Liver (tissue), 9 donors: ENCODE data around the gene OPN5. TPM values are rescaled to one million over a fixed set of nuclear protein-coding genes. Genes with fewer than 3 reads are reported as not detected.

Experiments
- DNase-seq: peaks from one replicate; pipeline ENCODE4 v3.0.0-alpha.2; 2017; ENCODE audit warnings: low spot score
- H3K27ac ChIP-seq, 2 donors: one replicate each; pipeline ENCODE4 v1.7.0; 2013; ENCODE audit warnings: inconsistent platforms in 2 of 2, low read length in 2 of 2, control low read depth in 1 of 2, low read depth in 1 of 2, mild to moderate bottlenecking in 1 of 2
- H3K27me3 ChIP-seq, 4 donors: one replicate each; pipeline versions ENCODE4 v1.6.1 to v1.7.0; 2013; ENCODE audit warnings: low read length in 3 of 4, inconsistent platforms in 1 of 4, mild to moderate bottlenecking in 1 of 4, moderate library complexity in 1 of 4; ENCODE audit not compliant: control insufficient read depth in 4 of 4, insufficient read depth in 4 of 4
- H3K36me3 ChIP-seq, 4 donors: one replicate each; pipeline versions ENCODE4 v1.6.1 to v1.7.0; 2013; ENCODE audit warnings: low read length in 3 of 4, mild to moderate bottlenecking in 3 of 4, low read depth in 1 of 4, moderate library complexity in 1 of 4; ENCODE audit not compliant: control insufficient read depth in 4 of 4, insufficient read depth in 3 of 4
- H3K4me1 ChIP-seq, 4 donors: one replicate each; pipeline versions ENCODE4 v1.6.1 to v1.7.0; 2013; ENCODE audit warnings: low read length in 3 of 4, mild to moderate bottlenecking in 3 of 4, moderate library complexity in 1 of 4; ENCODE audit not compliant: control insufficient read depth in 4 of 4, insufficient read depth in 4 of 4
- H3K4me3 ChIP-seq, 3 donors: one replicate each; pipeline versions ENCODE4 v1.6.1 to v1.7.0; 2013; ENCODE audit warnings: low read length in 3 of 3, control low read depth in 1 of 3, low read depth in 1 of 3, mild to moderate bottlenecking in 1 of 3
- H3K9ac ChIP-seq, 2 donors: one replicate each; pipeline ENCODE4 v1.7.0; 2013; ENCODE audit warnings: low read length in 2 of 2, mild to moderate bottlenecking in 2 of 2, moderate library complexity in 2 of 2, control low read depth in 1 of 2, low read depth in 1 of 2
- H3K9me3 ChIP-seq, 4 donors: one replicate each; pipeline versions ENCODE4 v1.6.1 to v1.7.0; 2013; ENCODE audit warnings: low read length in 3 of 4; ENCODE audit not compliant: control insufficient read depth in 4 of 4
- EGR1 ChIP-seq, 2 donors: IDR thresholded peaks; 2 replicates each; pipeline ENCODE4 v1.6.1; 2016 to 2018; ENCODE audit warnings: antibody characterized with exemption in 2 of 2, low read depth in 2 of 2
- FOXA1 ChIP-seq: IDR thresholded peaks from 2 replicates; pipeline ENCODE4 v1.6.1; 2016; ENCODE audit warnings: antibody characterized with exemption
- FOXA2 ChIP-seq: IDR thresholded peaks from 2 replicates; pipeline ENCODE4 v1.6.1; 2016; ENCODE audit warnings: antibody characterized with exemption
- GABPA ChIP-seq, 2 donors: IDR thresholded peaks in 1 of 2; conservative IDR thresholded peaks in 1 of 2; 2 replicates each; pipeline ENCODE4 v1.6.1; 2016; ENCODE audit warnings: antibody characterized with exemption in 2 of 2, mild to moderate bottlenecking in 1 of 2, moderate library complexity in 1 of 2
- HNF4G ChIP-seq: IDR thresholded peaks from 2 replicates; pipeline ENCODE4 v1.6.1; 2016; ENCODE audit warnings: antibody characterized with exemption
- JUND ChIP-seq, 2 donors: IDR thresholded peaks; 2 replicates each; pipeline ENCODE4 v1.6.1; 2016; ENCODE audit warnings: antibody characterized with exemption in 2 of 2
- NR2F2 ChIP-seq: IDR thresholded peaks from 2 replicates; pipeline ENCODE4 v1.6.1; 2016; ENCODE audit warnings: antibody characterized with exemption
- RAD21 ChIP-seq, 2 donors: IDR thresholded peaks; 2 replicates each; pipeline ENCODE4 v1.6.1; 2016; ENCODE audit warnings: antibody characterized with exemption in 2 of 2, mild to moderate bottlenecking in 2 of 2
- RXRA ChIP-seq, 2 donors: IDR thresholded peaks; 2 replicates each; pipeline ENCODE4 v1.6.1; 2017 to 2018; ENCODE audit warnings: antibody characterized with exemption in 2 of 2, mild to moderate bottlenecking in 1 of 2
- SP1 ChIP-seq: IDR thresholded peaks from 2 replicates; pipeline ENCODE4 v1.6.1; 2018; ENCODE audit warnings: antibody characterized with exemption, mild to moderate bottlenecking
- TAF1 ChIP-seq: conservative IDR thresholded peaks from 2 replicates; pipeline ENCODE4 v1.6.1; 2016; ENCODE audit warnings: antibody characterized with exemption, mild to moderate bottlenecking
- YY1 ChIP-seq: IDR thresholded peaks from 2 replicates; pipeline ENCODE4 v1.6.1; 2016; ENCODE audit warnings: antibody characterized with exemption, mild to moderate bottlenecking
- WGBS: extraction: QIAGEN DNeasy Blood & Tissue Kit; methylation state at CpG from one replicate; pipeline ENCODE4 v1.1.7; 2013; 5-methylcytosine and 5-hydroxymethylcytosine counted together
- polyA plus RNA-seq, 2 donors: library from polyadenylated mRNA; stranded (reverse) in 1 of 2; unstranded in 1 of 2; fragments of 200-250 nt in 1 of 2; fragments of >200 nt in 1 of 2; fragmentation: Nextera tagmentation in 1 of 2; extraction: Ambion mirVana in 1 of 2; gene quantifications; one replicate each; pipeline versions ENCODE4 v1.2.1 to v1.2.3, GENCODE V29; 2013 to 2015
- total RNA-seq, 2 donors: library from RNA; depleted of rRNA; stranded (reverse); fragments of >200 nt; gene quantifications; one replicate each; pipeline ENCODE4 v1.2.3, GENCODE V29; 2014
- TF ChIP-seq, protein P1 (sequence below): IDR thresholded peaks from 2 replicates; pipeline ENCODE4 v1.6.1; 2016; ENCODE audit warnings: antibody characterized with exemption
- TF ChIP-seq, protein P2 (sequence below): fragments of 150-350 bp; IDR thresholded peaks from 2 replicates; pipeline ENCODE4 v1.5.1; 2017; ENCODE audit warnings: improper control_type of control experiment, low read depth, low read length; ENCODE audit not compliant: missing input control
- TF ChIP-seq, protein P3 (sequence below): IDR thresholded peaks from 2 replicates; pipeline ENCODE4 v1.6.1; 2016; ENCODE audit warnings: antibody characterized with exemption
- TF ChIP-seq, protein P4 (sequence below): IDR thresholded peaks from 2 replicates; pipeline ENCODE4 v1.6.1; 2016; ENCODE audit warnings: antibody characterized with exemption
- TF ChIP-seq, protein P5 (sequence below): IDR thresholded peaks from 2 replicates; pipeline ENCODE4 v1.6.1; 2016; ENCODE audit warnings: antibody characterized with exemption, mild to moderate bottlenecking
- donor health status: healthy.
- donor health status: healthy.
- donor health status: healthy.
- donor health status: healthy.
- donor health status: healthy.

Gene OPN5
- total and polyA plus RNA-seq, 4 donors, result not detected

DNA sequence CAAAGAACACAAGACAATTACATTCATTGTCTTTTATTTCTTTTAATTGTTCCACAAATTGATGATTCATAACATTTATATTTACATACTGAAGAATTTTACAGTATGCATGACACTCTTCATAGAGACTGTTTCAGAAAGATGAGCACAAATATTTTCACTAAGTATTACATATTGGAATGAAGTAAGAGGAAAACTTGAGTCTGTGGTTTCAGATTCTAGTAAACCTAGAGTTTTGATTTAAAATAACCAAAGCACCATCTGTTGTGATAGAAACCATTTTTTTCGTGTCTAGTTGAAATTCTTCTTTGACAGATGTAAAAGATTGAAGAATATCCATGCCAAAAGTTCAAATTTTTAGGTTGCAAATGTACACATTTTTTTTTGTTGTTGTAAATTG is 32.1 kb upstream of the OPN5 start:
- peaks cover 0 to 3% (median 0%) of the 10 kb centered on the region in 4 donors for H3K27me3 ChIP-seq
- no peak overlapping the region for H3K27ac ChIP-seq
- no peaks in the 10 kb centered on the region for H3K36me3 ChIP-seq
- TF ChIP-seq SP1 (no peak), YY1 (no peak), TAF1 (no peak), JUND (IDR thresholded peaks at IDR 0.05) (no peak), FOXA1 (no peak), EGR1 (IDR thresholded peaks at IDR 0.05; ENCODE audit: low read depth in 2 of 2) (no peak)
- TF ChIP-seq, protein P1, sequence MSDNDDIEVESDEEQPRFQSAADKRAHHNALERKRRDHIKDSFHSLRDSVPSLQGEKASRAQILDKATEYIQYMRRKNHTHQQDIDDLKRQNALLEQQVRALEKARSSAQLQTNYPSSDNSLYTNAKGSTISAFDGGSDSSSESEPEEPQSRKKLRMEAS, result no peak
- TF ChIP-seq, protein P2, sequence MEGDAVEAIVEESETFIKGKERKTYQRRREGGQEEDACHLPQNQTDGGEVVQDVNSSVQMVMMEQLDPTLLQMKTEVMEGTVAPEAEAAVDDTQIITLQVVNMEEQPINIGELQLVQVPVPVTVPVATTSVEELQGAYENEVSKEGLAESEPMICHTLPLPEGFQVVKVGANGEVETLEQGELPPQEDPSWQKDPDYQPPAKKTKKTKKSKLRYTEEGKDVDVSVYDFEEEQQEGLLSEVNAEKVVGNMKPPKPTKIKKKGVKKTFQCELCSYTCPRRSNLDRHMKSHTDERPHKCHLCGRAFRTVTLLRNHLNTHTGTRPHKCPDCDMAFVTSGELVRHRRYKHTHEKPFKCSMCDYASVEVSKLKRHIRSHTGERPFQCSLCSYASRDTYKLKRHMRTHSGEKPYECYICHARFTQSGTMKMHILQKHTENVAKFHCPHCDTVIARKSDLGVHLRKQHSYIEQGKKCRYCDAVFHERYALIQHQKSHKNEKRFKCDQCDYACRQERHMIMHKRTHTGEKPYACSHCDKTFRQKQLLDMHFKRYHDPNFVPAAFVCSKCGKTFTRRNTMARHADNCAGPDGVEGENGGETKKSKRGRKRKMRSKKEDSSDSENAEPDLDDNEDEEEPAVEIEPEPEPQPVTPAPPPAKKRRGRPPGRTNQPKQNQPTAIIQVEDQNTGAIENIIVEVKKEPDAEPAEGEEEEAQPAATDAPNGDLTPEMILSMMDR, result no peak
- TF ChIP-seq, protein P3, sequence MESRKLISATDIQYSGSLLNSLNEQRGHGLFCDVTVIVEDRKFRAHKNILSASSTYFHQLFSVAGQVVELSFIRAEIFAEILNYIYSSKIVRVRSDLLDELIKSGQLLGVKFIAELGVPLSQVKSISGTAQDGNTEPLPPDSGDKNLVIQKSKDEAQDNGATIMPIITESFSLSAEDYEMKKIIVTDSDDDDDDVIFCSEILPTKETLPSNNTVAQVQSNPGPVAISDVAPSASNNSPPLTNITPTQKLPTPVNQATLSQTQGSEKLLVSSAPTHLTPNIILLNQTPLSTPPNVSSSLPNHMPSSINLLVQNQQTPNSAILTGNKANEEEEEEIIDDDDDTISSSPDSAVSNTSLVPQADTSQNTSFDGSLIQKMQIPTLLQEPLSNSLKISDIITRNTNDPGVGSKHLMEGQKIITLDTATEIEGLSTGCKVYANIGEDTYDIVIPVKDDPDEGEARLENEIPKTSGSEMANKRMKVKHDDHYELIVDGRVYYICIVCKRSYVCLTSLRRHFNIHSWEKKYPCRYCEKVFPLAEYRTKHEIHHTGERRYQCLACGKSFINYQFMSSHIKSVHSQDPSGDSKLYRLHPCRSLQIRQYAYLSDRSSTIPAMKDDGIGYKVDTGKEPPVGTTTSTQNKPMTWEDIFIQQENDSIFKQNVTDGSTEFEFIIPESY, result no peak
- WGBS, result 46% methylated on average over 1 of the region's 1 CpG
- no peak overlapping the region for H3K9ac ChIP-seq
- H3K4me3 ChIP-seq, result no peak overlapping the region
- no peak for DNase-seq
- H3K9me3 ChIP-seq, result no peaks in the 10 kb centered on the region
- no peaks in the 10 kb centered on the region for H3K4me1 ChIP-seq

DNA sequence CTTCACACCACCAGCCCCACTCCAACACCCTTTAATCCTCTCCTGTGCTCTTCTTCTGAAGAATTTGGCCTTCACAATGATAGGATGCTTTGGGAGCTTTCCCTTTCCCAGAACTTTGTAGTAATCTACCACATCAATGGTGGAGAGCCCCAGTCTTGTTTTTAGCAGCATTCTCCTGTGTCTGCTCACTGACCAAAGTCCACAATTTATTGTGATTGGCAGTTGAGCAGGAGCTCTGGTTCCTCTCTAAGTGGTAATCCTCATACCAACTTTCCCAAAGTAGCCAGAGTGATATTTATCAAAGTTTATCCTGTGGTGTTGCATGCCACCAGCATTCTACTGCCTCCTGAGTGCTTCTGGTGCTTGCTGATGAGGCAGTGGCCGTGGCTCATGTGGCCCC is 29.0 kb upstream of the OPN5 start:
- Histone ChIP-seq H3K9me3 (no peaks in the 10 kb centered on the region), H3K27me3 (peaks cover 0 to 3% (median 0%) of the 10 kb centered on the region in 4 donors), H3K4me1 (no peaks in the 10 kb centered on the region), H3K27ac (no peak overlapping the region), H3K9ac (no peak overlapping the region), H3K4me3 (no peak overlapping the region), H3K36me3 (no peaks in the 10 kb centered on the region)
- 70% methylated on average over 1 of the region's 1 CpG for WGBS
- no peak for DNase-seq
- TF ChIP-seq RAD21 (IDR thresholded peaks at IDR 0.05), result no peak
- TF ChIP-seq TAF1, result no peak
- no peak for TF ChIP-seq FOXA2
- no peak for TF ChIP-seq SP1
- TF ChIP-seq, protein P4, sequence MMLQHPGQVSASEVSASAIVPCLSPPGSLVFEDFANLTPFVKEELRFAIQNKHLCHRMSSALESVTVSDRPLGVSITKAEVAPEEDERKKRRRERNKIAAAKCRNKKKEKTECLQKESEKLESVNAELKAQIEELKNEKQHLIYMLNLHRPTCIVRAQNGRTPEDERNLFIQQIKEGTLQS, result no peak
- TF ChIP-seq, protein P1, result no peak
- TF ChIP-seq, protein P5, sequence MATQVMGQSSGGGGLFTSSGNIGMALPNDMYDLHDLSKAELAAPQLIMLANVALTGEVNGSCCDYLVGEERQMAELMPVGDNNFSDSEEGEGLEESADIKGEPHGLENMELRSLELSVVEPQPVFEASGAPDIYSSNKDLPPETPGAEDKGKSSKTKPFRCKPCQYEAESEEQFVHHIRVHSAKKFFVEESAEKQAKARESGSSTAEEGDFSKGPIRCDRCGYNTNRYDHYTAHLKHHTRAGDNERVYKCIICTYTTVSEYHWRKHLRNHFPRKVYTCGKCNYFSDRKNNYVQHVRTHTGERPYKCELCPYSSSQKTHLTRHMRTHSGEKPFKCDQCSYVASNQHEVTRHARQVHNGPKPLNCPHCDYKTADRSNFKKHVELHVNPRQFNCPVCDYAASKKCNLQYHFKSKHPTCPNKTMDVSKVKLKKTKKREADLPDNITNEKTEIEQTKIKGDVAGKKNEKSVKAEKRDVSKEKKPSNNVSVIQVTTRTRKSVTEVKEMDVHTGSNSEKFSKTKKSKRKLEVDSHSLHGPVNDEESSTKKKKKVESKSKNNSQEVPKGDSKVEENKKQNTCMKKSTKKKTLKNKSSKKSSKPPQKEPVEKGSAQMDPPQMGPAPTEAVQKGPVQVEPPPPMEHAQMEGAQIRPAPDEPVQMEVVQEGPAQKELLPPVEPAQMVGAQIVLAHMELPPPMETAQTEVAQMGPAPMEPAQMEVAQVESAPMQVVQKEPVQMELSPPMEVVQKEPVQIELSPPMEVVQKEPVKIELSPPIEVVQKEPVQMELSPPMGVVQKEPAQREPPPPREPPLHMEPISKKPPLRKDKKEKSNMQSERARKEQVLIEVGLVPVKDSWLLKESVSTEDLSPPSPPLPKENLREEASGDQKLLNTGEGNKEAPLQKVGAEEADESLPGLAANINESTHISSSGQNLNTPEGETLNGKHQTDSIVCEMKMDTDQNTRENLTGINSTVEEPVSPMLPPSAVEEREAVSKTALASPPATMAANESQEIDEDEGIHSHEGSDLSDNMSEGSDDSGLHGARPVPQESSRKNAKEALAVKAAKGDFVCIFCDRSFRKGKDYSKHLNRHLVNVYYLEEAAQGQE, result no peak
- no peak for TF ChIP-seq JUND (IDR thresholded peaks at IDR 0.05)
- no peak for TF ChIP-seq NR2F2
- no peak for TF ChIP-seq FOXA1
- no peak for TF ChIP-seq RXRA (IDR thresholded peaks at IDR 0.05)
- TF ChIP-seq, protein P3, result no peak
- TF ChIP-seq HNF4G, result no peak
- TF ChIP-seq EGR1 (IDR thresholded peaks at IDR 0.05; ENCODE audit: low read depth in 2 of 2), result no peak
- no peak for TF ChIP-seq GABPA (IDR thresholded peaks at IDR 0.05 in 1 of 2, conservative IDR thresholded peaks at IDR 0.05 in 1 of 2)
